Erythroblast (primary cell): ENCODE results near the gene PPIG.
A peak's percentile ranks its signal among the peaks of the same experiment; 100 is the strongest.
"Not testable (repeated sequence)": the region's sequence is repeated elsewhere in the genome, so short reads cannot be mapped to it uniquely, and the experiment has no call there.

Experiments used
- DNase-seq, 2 experiments: peaks; one replicate each; lab custom pipeline; 2025; lab: John Stamatoyannopoulos, UW
- GATA1 ChIP-seq: IDR thresholded peaks from 2 replicates; pipeline ENCODE4 v1.6.1; 2011; ENCODE audit warnings: low read depth, mild to moderate bottlenecking, control low read depth, low read length, moderate library complexity
- POLR2A ChIP-seq: IDR thresholded peaks from 2 replicates; pipeline ENCODE4 v1.6.1; 2011; ENCODE audit warnings: mild to moderate bottlenecking, low read length

PPIG gene

DNA sequence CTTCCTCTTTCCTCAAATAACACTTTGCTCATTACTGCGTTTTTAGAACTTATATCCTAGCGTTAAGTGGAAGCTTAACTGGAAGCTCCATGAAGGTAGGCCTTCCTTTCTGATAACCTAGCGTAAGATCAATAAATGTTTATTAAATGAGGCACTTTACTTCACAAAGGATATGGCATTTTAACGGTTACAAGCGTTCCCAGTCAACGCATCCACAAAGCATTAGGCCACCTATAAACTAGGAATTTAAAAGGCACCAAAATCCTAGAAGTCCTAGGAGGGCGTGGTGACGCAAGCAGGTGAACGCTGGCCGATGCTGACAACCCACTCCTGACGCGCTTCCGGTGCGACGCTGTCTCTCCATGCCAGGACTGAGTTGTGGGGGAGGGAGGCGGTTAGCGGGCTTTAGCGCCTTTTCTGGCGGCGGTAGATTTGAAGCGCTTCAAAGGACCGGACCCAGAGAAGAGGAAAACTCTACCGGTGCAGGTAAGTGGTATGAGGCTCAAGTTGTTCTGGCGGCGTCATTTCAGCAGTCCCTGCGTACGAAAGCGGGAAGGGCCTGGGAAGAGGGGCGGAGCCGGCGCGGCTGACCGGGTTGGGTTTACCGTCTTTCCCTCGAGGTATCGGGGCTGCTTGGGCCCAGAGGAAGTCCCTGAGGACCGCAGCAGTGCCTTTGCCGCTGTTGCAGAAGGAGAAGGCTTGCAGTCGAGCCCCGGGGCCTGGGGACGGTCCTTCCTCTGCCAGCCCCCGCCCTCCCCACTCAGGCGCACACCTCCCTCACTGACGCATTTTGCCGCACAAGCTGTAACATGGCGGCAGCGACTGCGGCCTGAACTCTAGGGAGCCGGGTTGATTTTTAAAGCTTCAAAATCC lies at the start of gene PPIG:
Gene PPIG (plus strand): TSS at position 347 of the 873 bp plus-strand sequence. CDS start 19,691 bp downstream, outside the sequence.
- peak; percentile 96 for DNase-seq
- TF ChIP-seq POLR2A (peak; percentile 90), GATA1 (no peak)

DNA sequence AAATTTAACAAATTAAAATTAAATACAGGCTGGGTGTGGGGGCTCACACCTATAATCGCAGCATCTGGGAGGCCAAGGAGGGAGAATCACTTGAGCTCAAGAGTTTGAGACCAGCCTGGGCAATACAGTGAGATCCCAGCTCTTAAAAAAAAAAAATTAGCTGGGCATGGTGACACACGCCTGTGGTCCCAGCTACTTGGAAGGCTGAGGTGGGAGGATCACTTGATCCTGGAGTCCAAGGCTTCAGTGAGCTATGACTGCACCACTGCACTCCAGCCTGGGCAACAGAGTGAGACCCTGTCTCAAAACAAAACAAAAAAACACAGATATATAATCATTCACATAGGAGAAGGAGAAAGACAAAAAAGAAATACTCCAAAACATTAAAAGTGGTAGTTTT lies 44.7 kb upstream of the PPIG start:
- DNase-seq = not testable (repeated sequence)

DNA sequence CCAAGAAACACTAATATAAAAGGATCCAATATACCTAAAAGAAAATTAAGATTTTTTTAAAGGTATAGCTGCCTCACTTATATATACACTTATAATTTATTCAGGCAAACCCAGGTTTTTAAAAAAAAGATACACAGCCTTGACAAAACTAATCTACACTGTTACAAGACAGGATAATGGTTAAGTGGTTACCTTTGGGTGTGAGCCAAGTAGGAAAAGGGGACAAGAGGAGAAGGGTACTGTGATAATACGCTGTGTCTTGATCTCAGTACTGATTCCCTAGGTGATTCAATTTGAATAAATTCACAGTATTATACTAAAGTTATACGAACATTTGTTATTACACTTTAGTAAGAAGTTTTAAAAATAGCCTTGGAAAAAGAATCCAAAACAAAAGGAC lies 44.0 kb upstream of the PPIG start:
- peak; percentile 2 to 17 for DNase-seq
- TF ChIP-seq POLR2A (no peak), GATA1 (no peak)

DNA sequence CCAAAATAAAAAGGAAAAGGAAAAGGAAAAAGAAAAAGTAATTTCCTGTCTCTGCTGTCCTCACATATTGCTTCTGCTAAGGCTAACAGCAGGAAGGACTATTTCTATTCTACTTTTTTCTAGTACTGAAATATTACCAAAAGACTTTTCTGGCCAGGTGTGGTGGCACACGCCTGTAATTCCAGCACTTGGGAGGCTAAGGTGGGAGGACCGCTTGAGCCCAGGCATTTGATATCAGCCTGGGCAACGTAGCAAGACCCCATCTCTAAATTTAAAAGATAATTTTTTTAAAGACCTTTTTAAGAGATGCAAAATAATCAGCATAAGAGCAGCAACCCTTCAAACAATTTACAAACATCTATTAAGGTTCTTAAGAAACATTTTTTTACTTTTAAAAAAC lies 41.7 kb upstream of the PPIG start:
- no peak for TF ChIP-seq GATA1
- no peak for TF ChIP-seq POLR2A
- no peak for DNase-seq

DNA sequence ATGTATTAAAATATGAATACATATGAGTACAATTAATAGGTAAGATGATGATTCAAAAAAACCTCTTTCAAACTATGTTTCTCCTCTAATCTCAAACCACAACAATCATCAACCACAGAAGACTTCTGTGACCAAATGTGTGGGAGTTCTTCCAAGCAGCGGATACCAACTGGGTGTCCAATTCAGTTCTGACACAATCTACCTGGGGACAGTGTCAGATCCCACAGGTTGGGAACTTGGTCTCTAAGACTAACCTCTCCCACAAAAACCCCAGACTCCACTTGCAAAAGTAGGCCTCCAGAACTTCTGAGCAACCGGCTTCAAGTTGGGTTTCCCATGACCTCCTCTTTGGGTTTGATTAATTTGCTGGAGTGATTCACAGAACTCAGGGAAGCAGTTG lies 37.4 kb upstream of the PPIG start:
- DNase-seq = no peak
- TF ChIP-seq POLR2A (no peak), GATA1 (no peak)

DNA sequence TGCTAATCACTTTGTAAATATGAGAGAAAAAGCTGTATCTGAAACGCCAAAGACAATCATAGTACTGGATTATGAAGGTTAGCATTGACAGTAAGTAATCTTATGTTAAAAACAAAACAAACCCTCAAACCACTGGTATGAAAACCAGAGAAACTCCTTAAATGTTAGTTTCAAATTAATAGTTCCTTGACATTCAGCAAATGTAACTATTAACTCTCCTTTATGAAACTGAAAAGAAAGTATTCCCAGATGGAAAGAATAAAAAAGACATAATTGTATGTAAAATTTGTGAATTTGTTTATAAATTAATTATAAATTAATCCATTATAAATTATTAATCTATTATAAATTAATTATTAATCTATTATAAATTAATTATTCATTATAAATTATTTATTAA lies 22.8 kb upstream of the PPIG start:
- TF ChIP-seq POLR2A = no peak
- no peak for TF ChIP-seq GATA1
- DNase-seq = peak in 1 of 2 experiments; percentile 12

DNA sequence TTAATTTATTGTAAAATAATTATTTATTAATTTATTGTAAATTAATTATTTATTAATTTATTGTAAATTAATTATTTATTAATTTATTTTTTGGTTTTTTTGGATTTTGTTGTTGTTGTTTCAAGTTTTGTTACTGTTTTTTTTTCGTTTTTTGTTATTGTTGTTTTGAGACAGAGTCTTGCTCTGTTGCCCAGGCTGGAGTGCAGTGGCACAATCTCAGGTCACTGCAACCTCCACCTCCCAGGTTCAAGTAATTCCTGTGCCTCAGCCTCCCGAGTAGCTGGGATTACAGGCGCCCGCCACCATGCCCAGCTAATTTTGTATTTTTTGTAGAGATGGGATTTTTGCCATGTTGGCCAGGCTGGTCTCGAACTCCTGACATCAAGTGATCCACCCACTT lies 22.1 kb upstream of the PPIG start:
- not testable (repeated sequence) for DNase-seq

DNA sequence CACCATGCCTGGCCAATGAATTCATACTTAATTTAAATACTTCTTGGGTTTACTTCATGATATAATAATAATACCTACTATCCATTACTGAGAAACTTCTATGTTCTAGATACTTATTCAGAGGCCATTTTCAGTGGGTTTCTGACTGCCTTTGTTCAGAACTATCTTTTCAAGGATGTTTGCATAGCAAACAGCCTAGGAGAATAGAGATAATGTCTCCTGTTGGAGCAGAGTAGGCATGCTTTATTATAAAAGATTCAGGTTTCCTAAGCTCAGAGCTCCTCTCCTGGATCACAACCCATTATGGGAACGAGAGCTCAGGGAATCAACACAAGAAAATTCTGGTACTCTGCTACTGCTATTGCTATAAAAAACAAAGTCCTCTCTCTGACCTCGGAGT lies 21.6 kb upstream of the PPIG start:
- no peak for DNase-seq
- TF ChIP-seq GATA1 (no peak), POLR2A (no peak)

DNA sequence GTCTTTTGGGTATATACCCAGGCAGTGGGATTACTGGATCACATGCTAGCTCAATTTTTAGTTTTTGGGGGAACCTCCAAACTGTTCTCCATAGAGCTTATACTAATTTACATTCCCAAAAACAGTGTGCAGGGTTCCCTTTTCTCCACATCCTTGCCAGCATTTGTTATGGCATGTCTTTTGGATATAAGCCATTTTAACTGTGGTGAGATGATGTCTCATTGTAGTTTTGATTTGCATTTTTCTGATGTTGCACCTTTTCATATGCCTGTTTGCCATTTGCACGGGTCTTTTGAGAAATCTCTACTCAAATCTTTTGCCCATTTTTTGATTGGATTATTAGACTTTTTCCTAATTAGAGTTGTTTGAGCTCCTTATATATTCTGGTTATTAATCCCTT lies 18.5 kb upstream of the PPIG start:
- DNase-seq = no peak
- no peak for TF ChIP-seq GATA1
- TF ChIP-seq POLR2A = no peak

DNA sequence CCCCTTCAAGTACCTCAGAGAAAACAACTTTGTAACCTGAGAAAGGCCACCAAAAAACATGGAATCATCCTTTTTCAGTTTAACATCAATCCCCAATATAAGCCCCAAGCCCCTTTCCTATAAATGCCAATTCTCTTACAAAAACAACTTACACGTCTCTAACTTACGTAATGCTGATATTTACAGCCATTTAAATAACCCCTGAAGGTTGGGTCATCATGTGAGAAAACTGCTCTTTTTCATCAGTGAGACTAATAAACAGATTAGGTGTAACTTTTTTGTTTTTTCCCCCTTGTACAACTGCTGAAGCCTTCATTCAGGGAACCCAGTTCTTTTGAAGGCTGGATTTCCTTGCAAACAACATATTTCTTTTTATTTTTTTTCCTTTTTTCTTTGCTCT lies 14.2 kb upstream of the PPIG start:
- DNase-seq = no peak
- TF ChIP-seq GATA1 (no peak), POLR2A (no peak)

DNA sequence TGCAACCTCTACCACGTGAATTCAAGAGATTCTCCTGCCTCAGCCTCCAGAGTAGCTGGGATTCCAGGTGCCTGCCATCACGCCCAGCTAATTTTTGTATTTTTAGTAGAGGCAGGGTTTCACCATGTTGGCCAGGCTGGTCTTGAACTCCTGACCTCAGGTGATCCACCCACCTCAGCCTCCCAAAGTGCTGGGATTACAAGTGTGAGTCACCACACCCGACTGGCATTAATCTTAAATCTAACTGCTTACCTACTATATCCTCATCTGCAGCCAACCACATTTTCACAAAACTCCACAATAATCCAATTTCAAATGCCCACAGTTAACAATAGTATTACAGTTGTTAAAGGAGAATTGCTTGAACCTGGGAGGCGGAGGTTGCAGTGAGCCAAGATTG lies 13.4 kb upstream of the PPIG start:
- DNase-seq = not testable (repeated sequence)

DNA sequence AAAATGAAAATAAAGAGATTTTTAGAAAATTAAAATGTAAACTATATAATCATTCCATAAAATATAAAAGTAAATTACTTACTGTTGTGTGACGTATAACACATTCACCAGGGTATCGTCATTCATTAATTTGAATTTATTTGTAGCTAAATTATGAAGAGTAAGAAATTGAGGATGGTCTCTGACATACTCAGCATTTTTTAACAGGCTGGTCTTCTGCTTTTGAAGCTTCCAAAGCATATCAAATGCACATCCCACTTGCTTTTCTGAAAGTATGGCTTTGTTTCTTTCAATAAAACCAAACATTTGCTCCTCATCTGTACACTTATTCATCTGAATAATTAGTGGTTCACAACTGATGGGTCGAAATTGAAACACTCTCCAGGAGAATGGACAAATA lies 12.6 kb upstream of the PPIG start:
- TF ChIP-seq POLR2A (no peak), GATA1 (no peak)

DNA sequence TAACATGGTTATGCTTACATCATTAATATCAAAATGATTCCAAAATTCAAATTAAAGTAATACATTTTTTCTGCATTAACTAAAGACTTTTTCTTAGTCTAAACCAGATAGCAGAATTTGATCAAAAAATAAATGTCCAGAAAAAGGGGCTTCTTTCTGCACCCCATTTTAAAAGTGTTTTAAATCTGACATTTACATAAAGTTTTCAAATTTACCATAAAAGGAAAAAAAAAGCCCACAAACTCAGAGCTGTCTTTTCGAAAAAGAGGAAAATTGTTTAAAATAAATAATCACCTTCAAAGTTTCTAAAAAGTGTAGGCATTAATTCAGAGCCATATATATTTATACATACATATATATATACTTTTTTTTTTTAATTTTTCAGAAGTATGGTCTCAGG lies 12.0 kb upstream of the PPIG start:
- no peak for DNase-seq
- TF ChIP-seq GATA1 (no peak), POLR2A (no peak)

More for the DNA sequence above, 12.6 kb upstream of the PPIG start:
- no peak for DNase-seq

DNA sequence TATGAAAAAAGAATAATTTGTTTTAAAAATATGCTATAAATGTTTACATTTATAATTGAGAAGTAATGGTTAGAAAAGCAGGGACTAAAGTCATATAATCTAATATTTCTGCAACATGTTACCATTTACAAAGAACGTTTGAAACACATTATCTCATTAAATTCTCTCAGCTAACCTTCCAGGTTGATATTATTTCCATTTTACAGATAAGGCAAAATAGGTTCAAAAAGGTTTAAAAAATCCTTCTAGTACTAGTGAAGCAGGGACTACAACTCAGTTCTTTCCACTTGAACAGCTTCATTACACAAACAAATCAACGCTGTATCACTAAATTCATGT lies 11.4 kb upstream of the PPIG start:
- TF ChIP-seq POLR2A = no peak
- no peak for TF ChIP-seq GATA1
- DNase-seq = no peak

DNA sequence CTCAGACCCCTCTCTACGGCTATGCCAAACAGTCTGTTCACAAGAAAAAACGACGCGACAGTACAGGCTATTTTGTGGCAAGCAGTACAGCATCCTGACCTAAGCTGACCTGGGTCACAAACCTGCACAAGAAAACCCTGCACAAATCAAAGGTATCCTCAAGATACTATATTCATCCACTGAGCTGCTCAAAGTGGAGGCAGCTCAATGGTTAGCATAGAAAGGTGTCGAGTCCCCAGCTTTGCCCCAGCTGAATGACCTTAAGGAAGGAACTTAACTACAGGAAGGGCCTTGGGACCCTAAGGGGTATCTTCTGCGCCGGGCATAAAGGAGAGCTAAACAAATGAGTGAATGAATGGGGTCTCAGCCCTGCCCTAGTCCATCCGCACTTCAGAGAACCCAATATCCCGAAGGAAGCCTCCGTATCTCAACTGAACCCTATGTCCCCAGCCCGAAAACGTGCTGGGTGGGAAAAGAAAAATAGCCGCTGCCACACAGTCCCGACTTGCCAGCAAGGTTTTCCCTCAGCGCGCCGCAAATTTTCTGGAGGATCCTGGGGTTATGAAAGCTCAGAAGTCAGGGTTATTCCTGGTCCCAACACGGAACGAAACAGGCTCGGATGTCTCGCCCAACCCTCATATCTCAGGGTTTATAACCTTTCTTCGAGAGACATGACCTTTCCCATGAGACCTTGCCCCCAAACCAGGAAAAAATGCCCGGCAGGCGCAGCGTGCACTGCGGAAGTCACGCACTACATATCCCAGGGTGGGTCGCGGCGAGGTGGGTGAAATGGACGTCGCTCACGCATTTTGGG lies 10.8 kb upstream of the PPIG start, which contains the start of gene FASTKD1:
Gene FASTKD1 (minus strand): TSS at position 706 of the 814 bp plus-strand sequence. CDS start 1,836 bp downstream, outside the sequence.
- TF ChIP-seq GATA1 (no peak), POLR2A (peak; percentile 80)
- DNase-seq = peak; percentile 92 to 95
